Measurements from ENCODE around the gene GFPT1. TPM values are rescaled to one million over a fixed set of nuclear protein-coding genes. Genes with fewer than 3 reads are reported as not detected.
A peak's percentile ranks its signal among the peaks of the same experiment; 100 is the strongest.

The GFPT1 gene
- total and polyA plus RNA-seq, 9 of the 15 experiments (the other 6 are each of a cell fraction or from before 2014, with no cell fraction given), result 6.6 to 38.3 (median 15.9) TPM

DNA sequence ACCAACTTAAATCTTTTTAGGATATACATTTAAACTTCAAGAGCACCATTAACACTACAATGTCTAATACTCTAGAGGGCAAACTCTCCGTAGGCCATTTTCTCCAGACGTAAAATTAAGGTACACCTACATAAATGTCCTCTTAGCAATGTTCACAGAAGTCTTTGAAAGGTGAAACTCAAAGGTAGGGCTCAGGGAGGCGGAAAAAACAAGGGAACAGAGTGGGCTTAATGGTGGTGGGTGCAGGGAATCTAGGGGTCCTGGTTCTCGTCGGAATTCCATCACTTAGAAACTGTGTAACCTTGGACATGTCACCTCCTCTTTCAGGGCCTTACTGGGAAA is 49.5 kb upstream of the GFPT1 start (continued):
- TF ChIP-seq, protein P1, sequence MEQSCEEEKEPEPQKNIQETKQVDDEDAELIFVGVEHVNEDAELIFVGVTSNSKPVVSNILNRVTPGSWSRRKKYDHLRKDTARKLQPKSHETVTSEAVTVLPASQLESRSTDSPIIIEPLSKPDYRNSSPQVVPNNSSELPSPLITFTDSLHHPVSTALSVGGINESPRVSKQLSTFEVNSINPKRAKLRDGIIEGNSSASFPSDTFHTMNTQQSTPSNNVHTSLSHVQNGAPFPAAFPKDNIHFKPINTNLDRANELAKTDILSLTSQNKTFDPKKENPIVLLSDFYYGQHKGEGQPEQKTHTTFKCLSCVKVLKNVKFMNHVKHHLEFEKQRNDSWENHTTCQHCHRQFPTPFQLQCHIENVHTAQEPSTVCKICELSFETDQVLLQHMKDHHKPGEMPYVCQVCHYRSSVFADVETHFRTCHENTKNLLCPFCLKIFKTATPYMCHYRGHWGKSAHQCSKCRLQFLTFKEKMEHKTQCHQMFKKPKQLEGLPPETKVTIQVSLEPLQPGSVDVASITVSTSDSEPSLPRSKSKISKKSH (CRISPR knock-in tag; IDR thresholded peaks at IDR 0.05), result no peak
- 0 out of 2 replicates have a peak, but pooled peaks have one; percentile 1 for TF ChIP-seq DPF2 (IDR thresholded peaks at IDR 0.05)
- no peak for TF ChIP-seq POLR2B (IDR thresholded peaks at IDR 0.05; ENCODE audit: low read depth, partially characterized antibody)
- TF ChIP-seq MXI1 (IDR thresholded peaks at IDR 0.05; ENCODE audit: low read depth, low read length), result no peak
- no peak for TF ChIP-seq ZNF12 (CRISPR knock-in tag; IDR thresholded peaks at IDR 0.05)
- TF ChIP-seq, protein P2, sequence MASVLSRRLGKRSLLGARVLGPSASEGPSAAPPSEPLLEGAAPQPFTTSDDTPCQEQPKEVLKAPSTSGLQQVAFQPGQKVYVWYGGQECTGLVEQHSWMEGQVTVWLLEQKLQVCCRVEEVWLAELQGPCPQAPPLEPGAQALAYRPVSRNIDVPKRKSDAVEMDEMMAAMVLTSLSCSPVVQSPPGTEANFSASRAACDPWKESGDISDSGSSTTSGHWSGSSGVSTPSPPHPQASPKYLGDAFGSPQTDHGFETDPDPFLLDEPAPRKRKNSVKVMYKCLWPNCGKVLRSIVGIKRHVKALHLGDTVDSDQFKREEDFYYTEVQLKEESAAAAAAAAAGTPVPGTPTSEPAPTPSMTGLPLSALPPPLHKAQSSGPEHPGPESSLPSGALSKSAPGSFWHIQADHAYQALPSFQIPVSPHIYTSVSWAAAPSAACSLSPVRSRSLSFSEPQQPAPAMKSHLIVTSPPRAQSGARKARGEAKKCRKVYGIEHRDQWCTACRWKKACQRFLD (CRISPR knock-in tag; IDR thresholded peaks at IDR 0.05), result no peak
- TF ChIP-seq FOXK1 (CRISPR knock-in tag; IDR thresholded peaks at IDR 0.05; ENCODE audit: borderline replicate concordance), result no peak
- TF ChIP-seq, protein P3, sequence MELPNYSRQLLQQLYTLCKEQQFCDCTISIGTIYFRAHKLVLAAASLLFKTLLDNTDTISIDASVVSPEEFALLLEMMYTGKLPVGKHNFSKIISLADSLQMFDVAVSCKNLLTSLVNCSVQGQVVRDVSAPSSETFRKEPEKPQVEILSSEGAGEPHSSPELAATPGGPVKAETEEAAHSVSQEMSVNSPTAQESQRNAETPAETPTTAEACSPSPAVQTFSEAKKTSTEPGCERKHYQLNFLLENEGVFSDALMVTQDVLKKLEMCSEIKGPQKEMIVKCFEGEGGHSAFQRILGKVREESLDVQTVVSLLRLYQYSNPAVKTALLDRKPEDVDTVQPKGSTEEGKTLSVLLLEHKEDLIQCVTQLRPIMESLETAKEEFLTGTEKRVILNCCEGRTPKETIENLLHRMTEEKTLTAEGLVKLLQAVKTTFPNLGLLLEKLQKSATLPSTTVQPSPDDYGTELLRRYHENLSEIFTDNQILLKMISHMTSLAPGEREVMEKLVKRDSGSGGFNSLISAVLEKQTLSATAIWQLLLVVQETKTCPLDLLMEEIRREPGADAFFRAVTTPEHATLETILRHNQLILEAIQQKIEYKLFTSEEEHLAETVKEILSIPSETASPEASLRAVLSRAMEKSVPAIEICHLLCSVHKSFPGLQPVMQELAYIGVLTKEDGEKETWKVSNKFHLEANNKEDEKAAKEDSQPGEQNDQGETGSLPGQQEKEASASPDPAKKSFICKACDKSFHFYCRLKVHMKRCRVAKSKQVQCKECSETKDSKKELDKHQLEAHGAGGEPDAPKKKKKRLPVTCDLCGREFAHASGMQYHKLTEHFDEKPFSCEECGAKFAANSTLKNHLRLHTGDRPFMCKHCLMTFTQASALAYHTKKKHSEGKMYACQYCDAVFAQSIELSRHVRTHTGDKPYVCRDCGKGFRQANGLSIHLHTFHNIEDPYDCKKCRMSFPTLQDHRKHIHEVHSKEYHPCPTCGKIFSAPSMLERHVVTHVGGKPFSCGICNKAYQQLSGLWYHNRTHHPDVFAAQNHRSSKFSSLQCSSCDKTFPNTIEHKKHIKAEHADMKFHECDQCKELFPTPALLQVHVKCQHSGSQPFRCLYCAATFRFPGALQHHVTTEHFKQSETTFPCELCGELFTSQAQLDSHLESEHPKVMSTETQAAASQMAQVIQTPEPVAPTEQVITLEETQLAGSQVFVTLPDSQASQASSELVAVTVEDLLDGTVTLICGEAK (IDR thresholded peaks at IDR 0.05), result peak; percentile 48; the same call in 1 of the 2 replicates
- TF ChIP-seq, protein P3 (CRISPR knock-in tag; IDR thresholded peaks at IDR 0.05), result no peak
- TF ChIP-seq, protein P4, sequence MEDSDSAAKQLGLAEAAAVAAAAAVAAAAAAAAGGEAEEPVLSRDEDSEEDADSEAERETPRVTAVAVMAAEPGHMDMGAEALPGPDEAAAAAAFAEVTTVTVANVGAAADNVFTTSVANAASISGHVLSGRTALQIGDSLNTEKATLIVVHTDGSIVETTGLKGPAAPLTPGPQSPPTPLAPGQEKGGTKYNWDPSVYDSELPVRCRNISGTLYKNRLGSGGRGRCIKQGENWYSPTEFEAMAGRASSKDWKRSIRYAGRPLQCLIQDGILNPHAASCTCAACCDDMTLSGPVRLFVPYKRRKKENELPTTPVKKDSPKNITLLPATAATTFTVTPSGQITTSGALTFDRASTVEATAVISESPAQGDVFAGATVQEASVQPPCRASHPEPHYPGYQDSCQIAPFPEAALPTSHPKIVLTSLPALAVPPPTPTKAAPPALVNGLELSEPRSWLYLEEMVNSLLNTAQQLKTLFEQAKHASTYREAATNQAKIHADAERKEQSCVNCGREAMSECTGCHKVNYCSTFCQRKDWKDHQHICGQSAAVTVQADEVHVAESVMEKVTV (CRISPR knock-in tag; IDR thresholded peaks at IDR 0.05), result peak; percentile 39
- TF ChIP-seq ZNF184 (CRISPR knock-in tag; IDR thresholded peaks at IDR 0.05), result no peak
- TF ChIP-seq DDX20 (tag; IDR thresholded peaks at IDR 0.05; ENCODE audit: low read depth), result no peak
- TF ChIP-seq, protein P5, sequence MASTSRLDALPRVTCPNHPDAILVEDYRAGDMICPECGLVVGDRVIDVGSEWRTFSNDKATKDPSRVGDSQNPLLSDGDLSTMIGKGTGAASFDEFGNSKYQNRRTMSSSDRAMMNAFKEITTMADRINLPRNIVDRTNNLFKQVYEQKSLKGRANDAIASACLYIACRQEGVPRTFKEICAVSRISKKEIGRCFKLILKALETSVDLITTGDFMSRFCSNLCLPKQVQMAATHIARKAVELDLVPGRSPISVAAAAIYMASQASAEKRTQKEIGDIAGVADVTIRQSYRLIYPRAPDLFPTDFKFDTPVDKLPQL (IDR thresholded peaks at IDR 0.05; ENCODE audit: extremely low read depth, insufficient read length), result peak; percentile 27
